ENCODE results near the gene NABP1.

NABP1 gene

GRCh38 chr2:191696001-191696400 lies 18.1 kb downstream of the NABP1 start:
- TF ChIP-seq CTCF (conservative IDR thresholded peaks at IDR 0.05; ENCODE audit: low read length), result no peak
- no peak for TF ChIP-seq EZH2phosphoT487 (IDR thresholded peaks at IDR 0.05; ENCODE audit: borderline replicate concordance)
- H3K79me2 ChIP-seq (ENCODE audit: insufficient read depth, low read length), result no peaks in the 10 kb centered on the region
- no peaks in the 10 kb centered on the region for H3K4me1 ChIP-seq (ENCODE audit: insufficient read depth, low read length, poor library complexity, severe bottlenecking)
- H3K27me3 ChIP-seq (ENCODE audit: insufficient read depth, low read length, poor library complexity, severe bottlenecking), result no peaks in the 10 kb centered on the region
- H3K36me3 ChIP-seq (ENCODE audit: insufficient read depth, low read length), result no peaks in the 10 kb centered on the region
- no peak overlapping the region for H3K4me2 ChIP-seq (ENCODE audit: low read depth, low read length, poor library complexity, severe bottlenecking)
- H4K20me1 ChIP-seq (ENCODE audit: insufficient read depth, low read length, poor library complexity, severe bottlenecking), result no peaks in the 10 kb centered on the region
- H2AFZ ChIP-seq (ENCODE audit: low read length), result no peak overlapping the region
- H3K9me3 ChIP-seq (ENCODE audit: insufficient read depth, low read depth, low read length), result no peaks in the 10 kb centered on the region
- H3K9me2 ChIP-seq (replicated peaks; ENCODE audit: low read depth, low read length), result no peaks in the 10 kb centered on the region
- H3K4me3 ChIP-seq (ENCODE audit: low read length, poor library complexity, severe bottlenecking), result no peak overlapping the region
- no peak overlapping the region for H3K9ac ChIP-seq (ENCODE audit: low read depth, low read length, poor library complexity, severe bottlenecking)
- 0 out of 2 replicates have a peak, but pooled peaks cover 3% of the 10 kb centered on the region for H3F3A ChIP-seq (ENCODE audit: low read depth)

- no peak for TF ChIP-seq EZH2phosphoT487 (IDR thresholded peaks at IDR 0.05; ENCODE audit: borderline replicate concordance)
- TF ChIP-seq CTCF (conservative IDR thresholded peaks at IDR 0.05; ENCODE audit: low read length), result no peak
- Histone ChIP-seq H3K4me2 (ENCODE audit: low read depth, low read length, poor library complexity, severe bottlenecking) (no peak overlapping the region), H3K4me3 (ENCODE audit: low read length, poor library complexity, severe bottlenecking) (no peak overlapping the region), H2AFZ (ENCODE audit: low read length) (no peak overlapping the region), H3K79me2 (ENCODE audit: insufficient read depth, low read length) (no peaks in the 10 kb centered on the region), H3K27me3 (ENCODE audit: insufficient read depth, low read length, poor library complexity, severe bottlenecking) (no peaks in the 10 kb centered on the region), H4K20me1 (ENCODE audit: insufficient read depth, low read length, poor library complexity, severe bottlenecking) (no peaks in the 10 kb centered on the region), H3K9me3 (ENCODE audit: insufficient read depth, low read depth, low read length) (no peaks in the 10 kb centered on the region), H3F3A (ENCODE audit: low read depth) (0 out of 2 replicates have a peak, but pooled peaks cover 3% of the 10 kb centered on the region), H3K4me1 (ENCODE audit: insufficient read depth, low read length, poor library complexity, severe bottlenecking) (no peaks in the 10 kb centered on the region), H3K9me2 (replicated peaks; ENCODE audit: low read depth, low read length) (no peaks in the 10 kb centered on the region), H3K36me3 (ENCODE audit: insufficient read depth, low read length) (no peaks in the 10 kb centered on the region), H3K9ac (ENCODE audit: low read depth, low read length, poor library complexity, severe bottlenecking) (no peak overlapping the region)
Measured at GRCh38 chr2:191696966-191697365, 19.0 kb downstream of the NABP1 start.

- no peak overlapping the region for H3K4me2 ChIP-seq (ENCODE audit: low read depth, low read length, poor library complexity, severe bottlenecking)
- H3K9me2 ChIP-seq (replicated peaks; ENCODE audit: low read depth, low read length), result no peaks in the 10 kb centered on the region
- H2AFZ ChIP-seq (ENCODE audit: low read length), result no peak overlapping the region
- no peak for TF ChIP-seq CTCF (conservative IDR thresholded peaks at IDR 0.05; ENCODE audit: low read length)
- no peak for TF ChIP-seq EZH2phosphoT487 (IDR thresholded peaks at IDR 0.05; ENCODE audit: borderline replicate concordance)
- no peak overlapping the region for H3K9ac ChIP-seq (ENCODE audit: low read depth, low read length, poor library complexity, severe bottlenecking)
- 0 out of 2 replicates have a peak, but pooled peaks cover 3% of the 10 kb centered on the region for H3F3A ChIP-seq (ENCODE audit: low read depth)
- no peaks in the 10 kb centered on the region for H3K27me3 ChIP-seq (ENCODE audit: insufficient read depth, low read length, poor library complexity, severe bottlenecking)
- H3K36me3 ChIP-seq (ENCODE audit: insufficient read depth, low read length), result no peaks in the 10 kb centered on the region
- H3K9me3 ChIP-seq (ENCODE audit: insufficient read depth, low read depth, low read length), result no peaks in the 10 kb centered on the region
- H4K20me1 ChIP-seq (ENCODE audit: insufficient read depth, low read length, poor library complexity, severe bottlenecking), result no peaks in the 10 kb centered on the region
- H3K4me3 ChIP-seq (ENCODE audit: low read length, poor library complexity, severe bottlenecking), result no peak overlapping the region
- H3K4me1 ChIP-seq (ENCODE audit: insufficient read depth, low read length, poor library complexity, severe bottlenecking), result no peaks in the 10 kb centered on the region
- H3K79me2 ChIP-seq (ENCODE audit: insufficient read depth, low read length), result no peaks in the 10 kb centered on the region
Measured at GRCh38 chr2:191697870-191698269, 19.9 kb downstream of the NABP1 start.

Data from Loucy (cell line).